CD14-positive monocyte (primary cell): ENCODE results near the gene CYBRD1. TPM values are rescaled to one million over a fixed set of nuclear protein-coding genes. Genes with fewer than 3 reads are reported as not detected.

Experiments
- DNase-seq, 3 donors: peaks; one replicate each; pipeline ENCODE4 v3.0.0-alpha.2; 2011 to 2022
- H2AFZ ChIP-seq: 2 replicates; pipeline ENCODE4 v1.6.0; 2012; ENCODE audit warnings: mild to moderate bottlenecking, low read depth, low read length, inconsistent platforms; ENCODE audit not compliant: insufficient read depth, poor library complexity, severe bottlenecking
- H3K27ac ChIP-seq, 2 donors: 1 replicate in 1 of 2; 2 replicates in 1 of 2; pipeline ENCODE4 v1.5.1; 2012 to 2013; ENCODE audit warnings: low read length in 2 of 2, control low read depth in 1 of 2, inconsistent platforms in 1 of 2, low read depth in 1 of 2, mild to moderate bottlenecking in 1 of 2
- H3K27me3 ChIP-seq, 2 donors: one replicate each; pipeline versions ENCODE4 v1.6.0 to v1.6.1; 2011 to 2013; ENCODE audit warnings: low read length in 2 of 2; ENCODE audit not compliant: control insufficient read depth in 2 of 2, insufficient read depth in 2 of 2
- H3K36me3 ChIP-seq, 2 donors: replicated peaks in 1 of 2; 1 replicate in 1 of 2; 2 replicates in 1 of 2; pipeline versions ENCODE4 v1.5.1 to v1.6.1; 2012 to 2013; ENCODE audit warnings: low read length in 2 of 2, control low read depth in 1 of 2, inconsistent platforms in 1 of 2, mild to moderate bottlenecking in 1 of 2; ENCODE audit not compliant: insufficient read depth in 2 of 2, control insufficient read depth in 1 of 2
- H3K4me1 ChIP-seq, 2 donors: 1 replicate in 1 of 2; 2 replicates in 1 of 2; pipeline versions ENCODE4 v1.5.1 to v1.6.1; 2012 to 2013; ENCODE audit warnings: low read length in 2 of 2, control low read depth in 1 of 2, inconsistent platforms in 1 of 2, mild to moderate bottlenecking in 1 of 2, moderate library complexity in 1 of 2; ENCODE audit not compliant: insufficient read depth in 2 of 2, control insufficient read depth in 1 of 2
- H3K4me2 ChIP-seq: replicated peaks from 2 replicates; pipeline ENCODE3; 2012; ENCODE audit warnings: low read length, moderate library complexity, mild to moderate bottlenecking; ENCODE audit not compliant: poor library complexity, severe bottlenecking; ENCODE audit errors: extremely low read depth
- H3K4me3 ChIP-seq, 3 experiments: fragments of 200-600 bp in 1 of 3; sonication (generic) in 1 of 3; replicated peaks in 1 of 3; 1 replicate in 2 of 3; 2 replicates in 1 of 3; pipeline ENCODE4 v1.5.1; 2011 to 2013; ENCODE audit warnings: low read length in 3 of 3, mild to moderate bottlenecking in 3 of 3, control low read depth in 2 of 3, low read depth in 2 of 3, inconsistent platforms in 1 of 3, moderate library complexity in 1 of 3
- H3K79me2 ChIP-seq: 2 replicates; pipeline ENCODE4 v1.6.0; 2012; ENCODE audit warnings: mild to moderate bottlenecking, control low read depth, inconsistent platforms, low read length, moderate library complexity; ENCODE audit not compliant: insufficient read depth
- H3K9ac ChIP-seq: 2 replicates; pipeline ENCODE4 v1.6.0; 2017; ENCODE audit warnings: low read length, mild to moderate bottlenecking; ENCODE audit not compliant: insufficient read depth, poor library complexity, severe bottlenecking
- H3K9me3 ChIP-seq, 2 donors: replicated peaks in 1 of 2; 1 replicate in 1 of 2; 2 replicates in 1 of 2; pipeline versions ENCODE4 v1.5.1 to v1.6.1; 2012 to 2013; ENCODE audit warnings: low read length in 2 of 2, control low read depth in 1 of 2; ENCODE audit not compliant: control insufficient read depth in 1 of 2, insufficient read depth in 1 of 2
- H4K20me1 ChIP-seq: 2 replicates; pipeline ENCODE4 v1.6.0; 2012; ENCODE audit warnings: mild to moderate bottlenecking, low read length, control low read depth, moderate library complexity; ENCODE audit not compliant: insufficient read depth
- H3K27ac Mint-ChIP-seq, 7 donors: one replicate each; pipeline ENCODE4 v1.8.0; 2020; ENCODE audit warnings: mild to moderate bottlenecking in 7 of 7, mixed read lengths in 7 of 7, moderate library complexity in 6 of 7, inconsistent platforms in 2 of 7
- H3K27me3 Mint-ChIP-seq, 3 donors: one replicate each; pipeline ENCODE4 v1.8.0; 2021 to 2022; ENCODE audit warnings: low read depth in 3 of 3, mild to moderate bottlenecking in 3 of 3, mixed read lengths in 3 of 3, moderate library complexity in 3 of 3, inconsistent platforms in 1 of 3
- H3K36me3 Mint-ChIP-seq, 2 donors: one replicate each; pipeline ENCODE4 v1.8.0; 2020; ENCODE audit warnings: mixed read lengths in 2 of 2, inconsistent platforms in 1 of 2, mild to moderate bottlenecking in 1 of 2
- H3K4me1 Mint-ChIP-seq: one replicate; pipeline ENCODE4 v1.8.0; 2020; ENCODE audit warnings: mild to moderate bottlenecking, mixed read lengths
- H3K4me3 Mint-ChIP-seq, 2 donors: one replicate each; pipeline ENCODE4 v1.8.0; 2020; ENCODE audit warnings: mild to moderate bottlenecking in 2 of 2, mixed read lengths in 2 of 2, moderate library complexity in 1 of 2
- H3K9me3 Mint-ChIP-seq, 7 donors: one replicate each; pipeline ENCODE4 v1.8.0; 2020 to 2022; ENCODE audit warnings: mixed read lengths in 7 of 7, mild to moderate bottlenecking in 6 of 7, moderate library complexity in 6 of 7, inconsistent platforms in 2 of 7
- CTCF ChIP-seq: fragments of 200-600 bp; IDR thresholded peaks from one replicate; pipeline ENCODE4 v1.8.0; 2022; ENCODE audit warnings: antibody characterized with exemption, mild to moderate bottlenecking
- WGBS: methylation state at CpG from one replicate; pipeline ENCODE4 v1.1.5; 2013; ENCODE audit warnings: missing lambda C conversion rate; ENCODE audit not compliant: insufficient coverage; 5-methylcytosine and 5-hydroxymethylcytosine counted together
- intact Hi-C, 2 donors: fragments of 100-400 bp; cut with micrococcal nuclease; formaldehyde crosslinking; loops; one replicate each; pipeline versions ENCODE4 v1.15.0 to v1.15.1; 2023
- polyA plus RNA-seq, 3 donors: library from polyadenylated mRNA; depleted of rRNA in 1 of 3; unstranded in 2 of 3; stranded (reverse) in 1 of 3; fragments of 300-500 nt in 2 of 3; fragments of >200 nt in 1 of 3; fragmentation: Illumina TruSeq in 2 of 3; gene quantifications; 1 replicate in 2 of 3; 2 replicates in 1 of 3; pipeline ENCODE4 v1.2.3, GENCODE V29; 2012 to 2021

CYBRD1 gene
- polyA plus RNA-seq, 3 donors: 21.7 to 61.0 (median 47.3) TPM

GRCh38 chr2:171520471-171520870, 1.8 kb upstream of the CYBRD1 start:
- H3K27ac ChIP-seq: no peak overlapping the region
- peaks cover 0 to 9% (median 0%) of the 10 kb centered on the region in 7 donors for H3K9me3 Mint-ChIP-seq
- no peaks in the 10 kb centered on the region for H3K36me3 Mint-ChIP-seq
- peaks cover 0 to 2% (median 1%) of the 10 kb centered on the region in 3 donors for H3K27me3 Mint-ChIP-seq
- H3K36me3 ChIP-seq: no peaks in the 10 kb centered on the region
- peaks cover 4% of the 10 kb centered on the region for H4K20me1 ChIP-seq
- intact Hi-C loops: no loop called here
- peaks cover 22% of the 10 kb centered on the region for H3K79me2 ChIP-seq
- H3K4me3 Mint-ChIP-seq: no peak overlapping the region
- DNase-seq: no peak
- no peak overlapping the region for H3K4me2 ChIP-seq
- no peak for TF ChIP-seq CTCF
- H3K9me3 ChIP-seq: no peaks in the 10 kb centered on the region
- H3K4me3 ChIP-seq: no peak overlapping the region
- H3K27ac Mint-ChIP-seq: no peak overlapping the region
- peaks cover 16 to 24% of the 10 kb centered on the region in 2 donors for H3K4me1 ChIP-seq
- WGBS: 78% methylated on average over 3 of the region's 5 CpGs
- no peak overlapping the region for H2AFZ ChIP-seq
- H3K27me3 ChIP-seq: no peaks in the 10 kb centered on the region
- H3K4me1 Mint-ChIP-seq: peaks cover 21% of the 10 kb centered on the region
- H3K9ac ChIP-seq: no peak overlapping the region

GRCh38 chr2:171521361-171522051, 768 bp upstream of the CYBRD1 start:
- H3K4me1 ChIP-seq: peaks cover 16 to 24% of the 10 kb centered on the region in 2 donors
- TF ChIP-seq CTCF: no peak
- peaks cover 4% of the 10 kb centered on the region for H4K20me1 ChIP-seq
- WGBS: 100% methylated on average over 2 of the region's 5 CpGs
- Mint-ChIP-seq H3K9me3 (peaks cover 0 to 9% (median 0%) of the 10 kb centered on the region in 7 donors), H3K27ac (peak overlapping the region in 4 of 7 donors; percentile 24 to 85 (median 58)), H3K36me3 (no peaks in the 10 kb centered on the region), H3K4me1 (peaks cover 21% of the 10 kb centered on the region), H3K4me3 (peak overlapping the region; percentile 96 to 97), H3K27me3 (peaks cover 0 to 2% (median 1%) of the 10 kb centered on the region in 3 donors)
- no peaks in the 10 kb centered on the region for H3K9me3 ChIP-seq
- no peaks in the 10 kb centered on the region for H3K27me3 ChIP-seq
- H3K4me2 ChIP-seq: peak overlapping the region; percentile 99
- peak overlapping the region; percentile 55 to 85 (median 72) for H3K4me3 ChIP-seq
- no peaks in the 10 kb centered on the region for H3K36me3 ChIP-seq
- H3K27ac ChIP-seq: peak overlapping the region in 1 of 2 donors; percentile 83
- intact Hi-C loops: no loop called here
- DNase-seq: no peak
- H3K79me2 ChIP-seq: peaks cover 32% of the 10 kb centered on the region
- peak overlapping the region; percentile 75 for H3K9ac ChIP-seq
- peak overlapping the region; percentile 95 for H2AFZ ChIP-seq
